ENCODE results near the gene ZFP62. TPM values are rescaled to one million over a fixed set of nuclear protein-coding genes. Genes with fewer than 3 reads are reported as not detected.

Gene ZFP62
- total RNA-seq, 4 donors from 2014 or later = 17.0 to 35.1 (median 25.3) TPM

GRCh38 chr5:180810959-180811622 is 50.0 kb downstream of the ZFP62 start:
- no peaks in the 10 kb centered on the region for H3K9me3 ChIP-seq
- H3K27ac ChIP-seq = peak overlapping the region; percentile 96 to 98 (median 96)
- peaks cover 3 to 51% (median 34%) of the 10 kb centered on the region in 4 donors for H3K4me1 ChIP-seq
- no peaks in the 10 kb centered on the region for H3K27me3 ChIP-seq
- no peak for TF ChIP-seq POLR2A (IDR thresholded peaks at IDR 0.05)
- TF ChIP-seq, protein P1, sequence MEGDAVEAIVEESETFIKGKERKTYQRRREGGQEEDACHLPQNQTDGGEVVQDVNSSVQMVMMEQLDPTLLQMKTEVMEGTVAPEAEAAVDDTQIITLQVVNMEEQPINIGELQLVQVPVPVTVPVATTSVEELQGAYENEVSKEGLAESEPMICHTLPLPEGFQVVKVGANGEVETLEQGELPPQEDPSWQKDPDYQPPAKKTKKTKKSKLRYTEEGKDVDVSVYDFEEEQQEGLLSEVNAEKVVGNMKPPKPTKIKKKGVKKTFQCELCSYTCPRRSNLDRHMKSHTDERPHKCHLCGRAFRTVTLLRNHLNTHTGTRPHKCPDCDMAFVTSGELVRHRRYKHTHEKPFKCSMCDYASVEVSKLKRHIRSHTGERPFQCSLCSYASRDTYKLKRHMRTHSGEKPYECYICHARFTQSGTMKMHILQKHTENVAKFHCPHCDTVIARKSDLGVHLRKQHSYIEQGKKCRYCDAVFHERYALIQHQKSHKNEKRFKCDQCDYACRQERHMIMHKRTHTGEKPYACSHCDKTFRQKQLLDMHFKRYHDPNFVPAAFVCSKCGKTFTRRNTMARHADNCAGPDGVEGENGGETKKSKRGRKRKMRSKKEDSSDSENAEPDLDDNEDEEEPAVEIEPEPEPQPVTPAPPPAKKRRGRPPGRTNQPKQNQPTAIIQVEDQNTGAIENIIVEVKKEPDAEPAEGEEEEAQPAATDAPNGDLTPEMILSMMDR (IDR thresholded peaks at IDR 0.05) = peak in 1 of 5 experiments; percentile 3
- no peak for TF ChIP-seq EP300 (IDR thresholded peaks at IDR 0.05)
- 5% methylated on average over 30 of the region's 30 CpGs for WGBS, 2 donors
- peak overlapping the region; percentile 65 to 91 (median 76) for H3K4me3 ChIP-seq
- H3K36me3 ChIP-seq = no peaks in the 10 kb centered on the region
- DNase-seq (ENCODE audit: low spot score in 2 of 2) = no peak

DNA sequence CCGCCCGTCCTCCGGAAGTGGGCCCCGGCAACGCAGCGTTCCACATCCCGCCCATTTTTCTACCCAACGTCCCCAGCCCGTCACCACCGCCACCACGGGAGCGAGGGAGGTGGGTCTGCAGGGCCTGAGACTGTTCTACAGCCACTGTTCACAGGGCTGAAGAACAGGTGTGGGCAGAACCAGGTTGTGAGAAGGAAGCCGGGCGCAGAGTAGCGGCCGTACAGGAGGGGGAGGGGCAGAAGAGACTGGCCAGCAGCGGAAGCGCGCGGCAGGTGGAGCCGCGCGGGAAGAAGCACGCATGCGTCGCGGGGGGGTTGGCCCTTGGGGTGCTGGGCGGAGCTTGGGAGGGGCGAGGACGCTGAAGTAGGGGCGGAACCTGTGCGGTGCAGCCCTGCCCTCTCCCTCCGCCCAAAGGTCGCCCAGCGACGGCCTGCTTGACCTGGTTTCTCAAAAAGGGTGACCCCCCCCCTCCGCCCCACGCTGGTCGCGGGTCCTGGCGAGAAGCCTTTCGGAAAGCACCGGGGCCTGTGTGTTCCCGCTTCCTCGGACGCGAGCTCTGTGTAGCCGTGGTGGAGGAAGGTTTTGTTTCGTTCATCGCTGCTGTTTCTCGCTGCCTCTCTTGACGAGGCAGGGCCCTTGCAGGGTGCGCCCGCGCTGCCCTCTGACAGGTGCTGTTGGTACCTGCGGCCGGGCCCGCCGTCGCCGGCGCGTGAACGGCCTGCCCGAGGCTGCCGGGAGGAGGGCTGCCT is 50.7 kb downstream of the ZFP62 start:
- Histone ChIP-seq H3K4me3 (peak overlapping the region; percentile 65 to 91 (median 76)), H3K27ac (peak overlapping the region; percentile 96 to 98 (median 96)), H3K9me3 (no peaks in the 10 kb centered on the region), H3K27me3 (no peaks in the 10 kb centered on the region), H3K36me3 (no peaks in the 10 kb centered on the region), H3K4me1 (peaks cover 3 to 54% (median 39%) of the 10 kb centered on the region in 4 donors)
- WGBS, 2 donors = 0% methylated on average over 47 to 63 of the region's 66 CpGs
- peak; percentile 77 to 94 for TF ChIP-seq EP300 (IDR thresholded peaks at IDR 0.05)
- TF ChIP-seq POLR2A (IDR thresholded peaks at IDR 0.05) = peak; percentile 85 to 87
- TF ChIP-seq, protein P1 (IDR thresholded peaks at IDR 0.05) = peak in 2 of 5 experiments; percentile 7 to 18
- DNase-seq (ENCODE audit: low spot score in 2 of 2) = peak; percentile 89 to 95

- Histone ChIP-seq H3K4me1 (peaks cover 3 to 61% (median 42%) of the 10 kb centered on the region in 4 donors), H3K36me3 (no peaks in the 10 kb centered on the region), H3K9me3 (no peaks in the 10 kb centered on the region), H3K4me3 (peak overlapping the region; percentile 65 to 91 (median 76)), H3K27me3 (no peaks in the 10 kb centered on the region), H3K27ac (peak overlapping the region; percentile 96 to 98 (median 96))
- 5 to 9% methylated on average over 24 to 39 of the region's 40 CpGs for WGBS, 2 donors
- peak; percentile 82 to 94 for DNase-seq (ENCODE audit: low spot score in 2 of 2)
- TF ChIP-seq POLR2A (IDR thresholded peaks at IDR 0.05) = peak; percentile 8 to 28
- TF ChIP-seq, protein P1 (IDR thresholded peaks at IDR 0.05) = no peak
- TF ChIP-seq EP300 (IDR thresholded peaks at IDR 0.05) = peak in 1 of 2 donors; percentile 44
Measured at GRCh38 chr5:180809403-180810209, 51.5 kb downstream of the ZFP62 start.

- no peaks in the 10 kb centered on the region for H3K27me3 ChIP-seq
- DNase-seq (ENCODE audit: low spot score in 2 of 2) = no peak
- H3K27ac ChIP-seq = peak overlapping the region; percentile 96 to 98 (median 96)
- no peaks in the 10 kb centered on the region for H3K36me3 ChIP-seq
- no peaks in the 10 kb centered on the region for H3K9me3 ChIP-seq
- 61 to 70% methylated on average over 5 of the region's 5 CpGs for WGBS, 2 donors
- TF ChIP-seq POLR2A (IDR thresholded peaks at IDR 0.05) (no peak), EP300 (IDR thresholded peaks at IDR 0.05) (no peak)
- TF ChIP-seq, protein P1 (IDR thresholded peaks at IDR 0.05) = no peak
- H3K4me1 ChIP-seq = peaks cover 3 to 72% (median 49%) of the 10 kb centered on the region in 4 donors
- H3K4me3 ChIP-seq = peak overlapping the region; percentile 4 to 68 (median 45)
Measured at GRCh38 chr5:180808461-180809000, 52.5 kb downstream of the ZFP62 start.
